MM.1S (cell line): ENCODE measurements around the gene FAM43A.

Source experiments
- CTCF ChIP-seq: fragments of 300-600 bp; sonication (generic); IDR thresholded peaks from 2 replicates; pipeline ENCODE4 v1.5.1; 2016; ENCODE audit warnings: antibody characterized with exemption, low read length, mixed read lengths
- EZH2 ChIP-seq: fragments of 300-600 bp; sonication (generic); optimal IDR thresholded peaks from 2 replicates; pipeline ENCODE3; 2017; ENCODE audit warnings: low read depth, mild to moderate bottlenecking, antibody characterized with exemption, low read length, mixed read lengths
- EZH2phosphoT487 ChIP-seq: fragments of 300-600 bp; sonication (generic); IDR thresholded peaks from 2 replicates; pipeline ENCODE4 v1.6.1; 2018; ENCODE audit warnings: antibody characterized with exemption, low read length

GRCh38 chr3:194659778-194660177 lies 25.9 kb upstream of the FAM43A start:
- TF ChIP-seq CTCF (no peak), EZH2phosphoT487 (no peak), EZH2 (no peak)
